Activated CD4-positive, CD25-positive, alpha-beta regulatory T cell (primary cell): Measurements from ENCODE around the gene CFAP91.
"Not testable (repeated sequence)": the region's sequence is repeated elsewhere in the genome, so short reads cannot be mapped to it uniquely, and the experiment has no call there.

Experiments used
- DNase-seq, 4 experiments: peaks; one replicate each; lab custom pipeline; 2025; lab: John Stamatoyannopoulos, UW

The CFAP91 gene

GRCh38 chr3:119677641-119677934 is 25.2 kb upstream of the CFAP91 start:
- DNase-seq, result no peak

GRCh38 chr3:119678209-119678608 is 24.6 kb upstream of the CFAP91 start:
- DNase-seq, result not testable (repeated sequence)

DNA sequence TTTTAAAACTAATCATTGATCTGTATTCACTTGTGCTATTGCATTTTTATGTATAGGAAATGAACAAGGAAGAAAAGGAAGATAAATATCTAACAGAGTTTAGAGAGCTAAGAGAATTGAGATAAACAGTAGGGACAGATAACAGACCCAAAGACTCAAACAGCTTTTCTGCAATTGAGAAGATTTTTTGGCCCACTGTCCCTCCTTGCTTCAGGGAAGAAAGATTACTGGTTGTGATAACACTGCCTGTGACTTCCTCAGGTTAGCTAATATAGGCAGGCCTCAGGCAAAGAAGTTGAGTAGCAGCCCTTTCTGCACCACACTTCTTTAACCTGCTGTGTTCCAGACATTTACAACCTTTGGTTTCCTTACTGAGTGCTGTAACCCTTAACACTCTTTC is 22.9 kb upstream of the CFAP91 start:
- no peak for DNase-seq

GRCh38 chr3:119681279-119681678 is 21.5 kb upstream of the CFAP91 start:
- DNase-seq, result no peak

DNA sequence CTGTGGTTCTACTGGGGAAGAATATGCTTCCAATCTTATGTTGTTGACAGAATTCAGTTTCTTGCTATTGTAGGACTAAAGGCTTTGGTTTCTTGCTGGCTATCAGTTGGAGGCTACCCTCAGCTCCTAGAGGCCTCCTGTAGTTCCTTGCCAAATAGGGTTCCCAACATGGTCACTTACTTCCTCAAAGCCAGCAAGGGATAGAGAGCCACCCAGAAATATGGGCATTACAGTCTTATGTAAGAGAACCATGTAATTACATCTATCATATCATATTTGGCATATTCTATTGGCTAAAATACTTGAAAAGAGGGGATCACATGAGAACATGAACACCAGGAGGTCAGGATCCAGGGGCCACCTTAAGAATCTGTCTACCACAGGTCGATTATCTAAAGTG is 19.4 kb upstream of the CFAP91 start:
- no peak for DNase-seq

DNA sequence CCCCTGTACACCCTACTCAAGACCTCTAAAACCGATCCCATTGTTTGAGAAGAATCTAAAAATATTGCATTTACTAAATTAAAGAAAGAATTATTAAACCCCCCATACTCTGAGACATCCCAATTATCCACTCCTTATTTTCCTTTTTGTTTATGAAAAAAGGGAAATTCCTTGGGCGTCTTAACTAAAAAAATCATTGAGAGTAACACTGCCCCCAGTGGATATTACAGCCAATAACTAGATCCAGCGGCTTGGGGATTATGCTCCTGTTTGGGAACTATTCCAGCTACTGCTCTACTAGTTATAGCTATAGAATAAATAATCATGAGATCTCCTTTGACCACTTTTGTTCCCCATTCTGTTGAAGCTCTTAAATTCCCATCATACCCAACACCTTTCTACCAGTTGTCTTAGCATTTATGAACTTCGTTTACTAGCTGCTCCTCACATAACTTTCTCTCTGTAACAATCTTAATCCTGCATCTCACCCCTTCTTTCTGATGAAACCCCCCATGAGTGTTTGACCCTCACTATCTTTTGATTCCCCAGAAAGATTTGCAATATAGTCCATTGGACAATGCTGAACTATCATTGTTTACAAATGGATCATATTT is 12.7 kb upstream of the CFAP91 start:
- no peak for DNase-seq

GRCh38 chr3:119695480-119695879 is 7.3 kb upstream of the CFAP91 start:
- DNase-seq, result no peak

- no peak for DNase-seq
Observed at GRCh38 chr3:119697394-119697793, 5.4 kb upstream of the CFAP91 start.

GRCh38 chr3:119700269-119700919 is 2.4 kb upstream of the CFAP91 start:
- no peak for DNase-seq

DNA sequence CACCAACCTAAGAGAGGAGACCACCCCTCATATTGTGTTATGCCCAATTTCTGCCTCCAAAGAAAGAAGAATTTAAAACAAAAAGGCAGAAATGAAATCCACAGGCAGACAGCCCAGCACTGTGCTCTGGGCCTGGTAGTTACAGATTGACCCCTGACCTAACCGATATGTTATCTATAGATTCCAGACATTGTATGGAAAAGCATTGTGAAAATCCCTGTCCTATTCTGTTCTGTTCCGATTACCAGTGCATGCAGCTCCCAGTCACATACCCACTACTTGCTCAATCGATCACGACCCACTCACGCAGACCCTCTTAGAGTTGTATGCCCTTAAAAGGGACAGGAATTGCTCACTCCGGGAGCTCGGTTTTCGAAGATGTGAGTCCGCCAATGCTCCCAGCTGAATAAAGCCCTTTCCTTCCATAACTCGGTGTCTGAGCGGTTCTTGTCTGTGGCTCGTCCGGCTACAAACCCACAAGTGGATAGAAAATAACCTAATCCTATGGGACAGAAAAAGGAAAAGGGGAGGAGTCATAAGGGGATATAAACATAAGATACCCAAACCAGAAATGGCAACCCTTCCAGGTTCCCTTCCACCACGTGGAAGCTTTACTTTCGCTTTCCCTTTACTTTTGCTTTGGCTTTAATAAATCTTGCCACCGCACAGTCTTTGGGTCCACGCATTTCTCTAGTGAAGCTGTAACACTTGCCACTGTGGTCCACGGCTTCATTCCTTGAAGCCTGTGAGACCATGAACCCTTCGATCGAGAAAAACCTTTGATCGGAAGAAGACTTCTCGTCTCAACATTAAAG is 1.7 kb upstream of the CFAP91 start:
- no peak for DNase-seq

DNA sequence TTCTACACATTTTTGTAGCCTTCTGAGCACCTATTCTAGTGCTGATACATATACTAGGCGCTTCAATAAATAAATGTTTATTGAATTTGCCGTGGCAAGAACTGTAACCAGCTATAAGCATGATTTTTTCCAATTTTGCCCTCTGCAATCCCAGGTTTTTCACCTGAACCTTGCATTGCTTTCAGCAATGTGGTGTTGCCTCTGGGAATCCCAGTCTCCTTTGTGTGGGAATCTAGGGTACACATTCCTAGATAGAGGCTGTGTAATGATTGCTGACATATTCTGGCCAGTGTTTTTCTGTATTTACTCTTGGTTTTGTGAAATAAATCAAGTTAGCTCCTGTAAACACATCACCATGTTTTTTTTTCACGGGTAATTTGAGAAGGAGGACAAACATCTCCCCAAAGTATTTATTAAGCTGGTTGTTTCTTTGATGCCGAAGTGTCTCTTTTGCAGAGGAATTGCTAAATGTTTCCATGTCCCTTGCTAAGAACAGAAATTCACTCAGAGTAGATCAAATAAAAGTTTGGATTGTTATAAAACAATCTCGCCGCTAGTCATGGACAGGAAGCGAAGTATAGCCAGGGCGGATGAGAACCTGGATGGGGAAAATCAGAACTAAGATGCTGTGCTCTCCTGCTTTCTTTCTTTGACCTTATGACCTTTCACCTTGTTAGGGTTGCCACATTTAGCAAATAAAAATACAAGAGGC is 1.2 kb downstream of the CFAP91 start:
- DNase-seq, result no peak

- no peak for DNase-seq
Observed at GRCh38 chr3:119715105-119715504, 12.3 kb downstream of the CFAP91 start.

GRCh38 chr3:119716998-119717397 is 14.2 kb downstream of the CFAP91 start:
- DNase-seq, result no peak

GRCh38 chr3:119717520-119717919 is 14.7 kb downstream of the CFAP91 start:
- DNase-seq, result no peak

- no peak for DNase-seq
Observed at GRCh38 chr3:119723022-119723421, 20.2 kb downstream of the CFAP91 start.

GRCh38 chr3:119726909-119727308 is 24.1 kb downstream of the CFAP91 start:
- no peak for DNase-seq

DNA sequence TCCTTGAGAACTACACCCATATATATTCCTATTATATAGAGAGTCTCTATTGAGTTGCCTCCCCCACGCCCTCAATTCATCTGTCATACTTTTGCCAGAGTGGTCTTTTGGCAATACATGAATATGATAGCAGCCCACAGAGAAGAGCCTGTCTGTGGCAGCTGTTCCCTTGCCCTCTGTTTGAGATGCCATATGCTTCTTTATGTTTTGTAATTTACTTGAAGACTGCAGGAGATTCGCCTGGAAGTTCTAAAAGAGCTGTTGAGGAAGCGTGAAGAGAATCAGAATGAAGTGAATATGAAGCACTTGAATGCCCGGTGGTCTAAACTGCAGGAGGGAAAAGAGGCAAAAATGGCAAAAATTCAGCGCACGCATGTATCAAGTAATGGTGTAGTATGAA is 27.2 kb downstream of the CFAP91 start:
- DNase-seq, result no peak

DNA sequence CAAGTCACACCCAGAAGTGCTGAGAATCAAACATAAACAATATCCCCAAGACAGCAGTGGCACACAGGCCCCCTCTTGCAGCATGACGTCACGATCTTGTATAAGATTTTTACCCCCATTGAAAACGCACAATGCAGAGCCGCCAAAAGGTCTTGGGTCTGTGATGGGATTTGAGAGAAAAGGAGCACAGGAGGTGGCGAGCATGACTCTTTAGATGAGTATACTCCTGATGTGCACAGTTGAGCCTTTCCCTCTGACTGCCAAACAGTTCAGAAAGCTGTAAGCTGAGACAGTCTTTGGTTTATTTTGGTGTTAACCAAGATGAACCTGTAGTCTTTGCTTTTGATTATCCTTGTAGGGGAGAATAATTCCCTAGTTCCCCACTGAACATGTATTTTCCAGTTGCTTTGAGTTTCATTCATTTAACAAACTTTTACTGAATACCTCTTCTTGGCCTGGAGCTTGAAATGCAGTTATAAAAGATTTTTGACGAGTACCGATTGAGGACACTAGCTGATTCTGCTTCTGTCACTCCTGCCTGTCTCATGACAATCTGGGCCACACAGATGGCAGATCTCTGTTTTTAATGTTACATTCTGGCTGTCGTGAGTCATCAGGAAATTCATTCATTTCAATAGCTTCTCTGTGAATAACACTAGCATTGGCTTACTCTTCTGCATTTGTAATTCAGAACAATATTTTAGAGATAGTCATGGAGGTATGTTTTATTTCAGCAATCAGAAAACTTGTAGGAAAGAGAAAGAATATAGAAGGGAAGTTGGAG is 28.9 kb downstream of the CFAP91 start:
- DNase-seq, result no peak

DNA sequence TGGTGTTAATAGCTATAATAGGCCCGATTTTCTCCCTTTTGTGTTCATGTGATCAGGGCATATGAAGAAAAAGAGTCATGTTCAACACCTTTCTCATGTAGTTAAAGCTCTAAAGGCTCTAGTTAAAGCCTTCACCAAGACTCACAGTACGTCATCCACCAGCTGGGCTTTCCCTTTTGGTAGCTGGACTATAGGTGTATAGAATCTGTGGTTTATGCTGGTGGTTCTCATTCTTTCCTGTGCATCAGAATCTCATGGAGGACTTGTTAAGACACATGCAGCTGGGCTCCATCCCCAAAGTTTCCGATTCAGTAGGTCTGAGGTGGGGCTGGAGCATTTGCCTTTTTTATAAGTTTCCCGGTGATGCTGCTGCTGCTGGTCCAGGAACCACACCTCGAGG is 31.0 kb downstream of the CFAP91 start:
- no peak for DNase-seq

GRCh38 chr3:119738741-119739140 is 35.9 kb downstream of the CFAP91 start:
- DNase-seq, result no peak

DNA sequence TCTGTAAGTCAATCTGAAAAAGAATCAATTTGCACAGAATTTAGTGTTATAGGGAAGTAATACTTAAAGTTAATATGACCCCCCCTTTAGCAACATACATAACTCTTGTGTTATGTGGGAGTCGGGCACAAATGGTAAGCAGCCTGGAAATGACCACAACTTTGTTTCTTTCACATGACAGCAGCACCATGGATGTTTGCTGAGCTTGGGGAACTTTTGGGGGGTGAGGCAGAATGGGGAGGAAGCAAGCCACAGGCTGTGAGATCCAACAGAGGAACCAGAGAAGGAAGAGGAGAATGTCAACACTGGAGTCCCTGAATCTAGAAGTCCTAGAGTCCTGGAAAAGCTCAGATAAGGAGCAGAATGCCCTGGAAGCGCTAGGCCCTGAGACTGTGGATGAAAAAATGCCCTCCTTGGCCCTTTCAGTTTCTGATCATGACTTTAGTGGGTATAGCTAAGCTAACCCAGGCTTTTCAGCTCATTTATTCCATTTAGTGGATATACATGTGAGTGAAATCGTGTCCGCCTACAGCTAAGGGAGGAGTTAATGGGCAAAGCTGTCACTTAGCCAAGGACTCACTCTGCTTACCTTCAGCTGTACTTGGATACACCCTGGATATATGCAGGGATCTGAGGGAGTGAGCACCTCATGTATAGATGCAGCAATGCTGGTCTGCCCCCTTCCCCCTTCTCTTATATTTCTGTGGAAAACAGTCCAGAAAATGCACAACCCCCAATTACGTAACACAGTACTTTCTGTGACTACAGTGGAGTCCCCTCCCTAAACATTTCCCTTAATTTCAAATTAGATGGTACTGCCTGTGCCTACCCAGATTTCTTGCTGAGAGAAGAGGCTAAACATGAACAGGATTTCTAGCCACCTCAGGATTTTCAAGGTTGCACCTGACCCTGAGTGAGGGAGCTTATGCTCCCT is 39.1 kb downstream of the CFAP91 start:
- DNase-seq, result no peak
